ENCODE results near the gene CD96. TPM values are rescaled to one million over a fixed set of nuclear protein-coding genes. Genes with fewer than 3 reads are reported as not detected.

Gene CD96
- total RNA-seq, 2 experiments from 2014 or later = not detected

DNA sequence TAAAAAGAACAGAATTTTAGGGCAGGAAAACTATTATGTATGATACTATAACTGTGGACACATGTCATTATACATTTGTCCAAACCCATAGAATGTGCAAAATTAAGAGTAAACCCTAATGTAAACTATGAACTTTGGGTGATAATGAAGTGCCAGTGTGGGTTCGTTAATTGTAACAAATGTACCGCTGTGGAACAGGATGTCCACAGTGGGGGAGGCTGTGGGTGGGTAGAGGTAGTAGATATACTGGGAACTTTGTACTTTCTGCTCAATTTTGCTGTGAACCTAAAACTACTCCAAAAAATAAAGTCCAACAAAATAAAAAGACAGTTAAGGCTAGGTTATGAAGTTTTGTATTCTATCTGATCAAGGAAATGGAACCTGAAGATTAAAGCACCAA is 24.8 kb downstream of the CD96 start:
- H4K20me1 ChIP-seq (ENCODE audit: insufficient read depth, low read length) = no peaks in the 10 kb centered on the region
- H3K4me2 ChIP-seq (ENCODE audit: low read length) = no peak overlapping the region
- POLR2A ChIA-PET = no interaction called here
- H3K36me3 ChIP-seq (ENCODE audit: insufficient read depth, low read length) = no peaks in the 10 kb centered on the region
- no peaks in the 10 kb centered on the region for H3K4me1 ChIP-seq (ENCODE audit: insufficient read depth, low read length, poor library complexity, severe bottlenecking)
- H3K79me2 ChIP-seq (ENCODE audit: insufficient read depth, low read depth, low read length) = no peaks in the 10 kb centered on the region
- no peak overlapping the region for H3K4me3 ChIP-seq (ENCODE audit: low read depth, low read length, poor library complexity, severe bottlenecking)
- TF ChIP-seq, protein P1, sequence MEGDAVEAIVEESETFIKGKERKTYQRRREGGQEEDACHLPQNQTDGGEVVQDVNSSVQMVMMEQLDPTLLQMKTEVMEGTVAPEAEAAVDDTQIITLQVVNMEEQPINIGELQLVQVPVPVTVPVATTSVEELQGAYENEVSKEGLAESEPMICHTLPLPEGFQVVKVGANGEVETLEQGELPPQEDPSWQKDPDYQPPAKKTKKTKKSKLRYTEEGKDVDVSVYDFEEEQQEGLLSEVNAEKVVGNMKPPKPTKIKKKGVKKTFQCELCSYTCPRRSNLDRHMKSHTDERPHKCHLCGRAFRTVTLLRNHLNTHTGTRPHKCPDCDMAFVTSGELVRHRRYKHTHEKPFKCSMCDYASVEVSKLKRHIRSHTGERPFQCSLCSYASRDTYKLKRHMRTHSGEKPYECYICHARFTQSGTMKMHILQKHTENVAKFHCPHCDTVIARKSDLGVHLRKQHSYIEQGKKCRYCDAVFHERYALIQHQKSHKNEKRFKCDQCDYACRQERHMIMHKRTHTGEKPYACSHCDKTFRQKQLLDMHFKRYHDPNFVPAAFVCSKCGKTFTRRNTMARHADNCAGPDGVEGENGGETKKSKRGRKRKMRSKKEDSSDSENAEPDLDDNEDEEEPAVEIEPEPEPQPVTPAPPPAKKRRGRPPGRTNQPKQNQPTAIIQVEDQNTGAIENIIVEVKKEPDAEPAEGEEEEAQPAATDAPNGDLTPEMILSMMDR (conservative IDR thresholded peaks at IDR 0.05; ENCODE audit: low read length) = no peak
- TF ChIP-seq EZH2phosphoT487 (IDR thresholded peaks at IDR 0.05; ENCODE audit: borderline replicate concordance, low read depth, low read length) = no peak
- intact Hi-C loops (cut with micrococcal nuclease; ENCODE audit: unreplicated experiment) = no loop called here
- no peak overlapping the region for H2AFZ ChIP-seq (ENCODE audit: low read length)
- CTCF ChIA-PET (ENCODE audit: unreplicated experiment) = no interaction called here
- DNase-seq (ENCODE audit: low spot score) = no peak
- H3K9me2 ChIP-seq (ENCODE audit: insufficient read depth, low read length) = no peaks in the 10 kb centered on the region
- no peaks in the 10 kb centered on the region for H3K9me3 ChIP-seq (ENCODE audit: low read length)
- no peak overlapping the region for H3K27ac ChIP-seq (ENCODE audit: low read depth, low read length, poor library complexity, severe bottlenecking)
- BruUV-seq (replicated peaks) = no TSS peak

- no peaks in the 10 kb centered on the region for H3K9me2 ChIP-seq (ENCODE audit: insufficient read depth, low read length)
- H3K79me2 ChIP-seq (ENCODE audit: insufficient read depth, low read depth, low read length) = no peaks in the 10 kb centered on the region
- CTCF ChIA-PET (ENCODE audit: unreplicated experiment) = no interaction called here
- no TSS peak for BruUV-seq (replicated peaks)
- no peaks in the 10 kb centered on the region for H4K20me1 ChIP-seq (ENCODE audit: insufficient read depth, low read length)
- H3K4me1 ChIP-seq (ENCODE audit: insufficient read depth, low read length, poor library complexity, severe bottlenecking) = no peaks in the 10 kb centered on the region
- no peak overlapping the region for H3K4me3 ChIP-seq (ENCODE audit: low read depth, low read length, poor library complexity, severe bottlenecking)
- H3K27ac ChIP-seq (ENCODE audit: low read depth, low read length, poor library complexity, severe bottlenecking) = no peak overlapping the region
- no peak overlapping the region for H2AFZ ChIP-seq (ENCODE audit: low read length)
- DNase-seq (ENCODE audit: low spot score) = no peak
- intact Hi-C loops (cut with micrococcal nuclease; ENCODE audit: unreplicated experiment) = no loop called here
- no peak overlapping the region for H3K4me2 ChIP-seq (ENCODE audit: low read length)
- H3K36me3 ChIP-seq (ENCODE audit: insufficient read depth, low read length) = no peaks in the 10 kb centered on the region
- POLR2A ChIA-PET = interaction anchor here (1.2 kb wide), 1 partner anchor 23 kb away, joined by 3 read pairs; no protein-coding TSS in a partner anchor
- no peaks in the 10 kb centered on the region for H3K9me3 ChIP-seq (ENCODE audit: low read length)
- TF ChIP-seq, protein P1 (conservative IDR thresholded peaks at IDR 0.05; ENCODE audit: low read length) = no peak
- no peak for TF ChIP-seq EZH2phosphoT487 (IDR thresholded peaks at IDR 0.05; ENCODE audit: borderline replicate concordance, low read depth, low read length)
Measured at GRCh38 chr3:111568355-111568754, 26.4 kb downstream of the CD96 start.

DNA sequence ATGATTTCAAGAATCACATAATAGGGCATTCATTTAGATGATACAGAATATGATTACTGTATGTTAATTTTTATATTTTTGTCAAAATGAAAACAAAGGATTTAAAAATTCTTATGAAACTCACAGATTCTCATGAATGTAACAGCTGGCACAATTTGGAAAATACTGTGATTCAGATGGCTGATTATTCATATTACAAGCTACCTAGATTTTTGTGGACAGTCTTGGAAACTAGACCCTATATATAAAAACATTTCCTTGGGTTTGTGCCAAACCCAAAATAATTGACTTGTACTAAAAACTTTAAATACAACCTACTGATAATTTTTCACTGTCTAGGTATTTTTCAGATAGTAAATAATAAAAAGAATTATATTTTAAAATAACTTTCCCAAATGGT is 26.9 kb downstream of the CD96 start:
- BruUV-seq (replicated peaks) = no TSS peak
- H3K79me2 ChIP-seq (ENCODE audit: insufficient read depth, low read depth, low read length) = no peaks in the 10 kb centered on the region
- H3K4me1 ChIP-seq (ENCODE audit: insufficient read depth, low read length, poor library complexity, severe bottlenecking) = no peaks in the 10 kb centered on the region
- ChIA-PET POLR2A (interaction anchor here (1.2 kb wide), 1 partner anchor 23 kb away, joined by 3 read pairs; no protein-coding TSS in a partner anchor), CTCF (ENCODE audit: unreplicated experiment) (no interaction called here)
- H3K4me2 ChIP-seq (ENCODE audit: low read length) = no peak overlapping the region
- no peaks in the 10 kb centered on the region for H3K9me2 ChIP-seq (ENCODE audit: insufficient read depth, low read length)
- no peaks in the 10 kb centered on the region for H3K36me3 ChIP-seq (ENCODE audit: insufficient read depth, low read length)
- intact Hi-C loops (cut with micrococcal nuclease; ENCODE audit: unreplicated experiment) = no loop called here
- TF ChIP-seq EZH2phosphoT487 (IDR thresholded peaks at IDR 0.05; ENCODE audit: borderline replicate concordance, low read depth, low read length) = no peak
- TF ChIP-seq, protein P1 (conservative IDR thresholded peaks at IDR 0.05; ENCODE audit: low read length) = no peak
- no peaks in the 10 kb centered on the region for H4K20me1 ChIP-seq (ENCODE audit: insufficient read depth, low read length)
- no peaks in the 10 kb centered on the region for H3K9me3 ChIP-seq (ENCODE audit: low read length)
- H3K27ac ChIP-seq (ENCODE audit: low read depth, low read length, poor library complexity, severe bottlenecking) = no peak overlapping the region
- DNase-seq (ENCODE audit: low spot score) = no peak
- no peak overlapping the region for H3K4me3 ChIP-seq (ENCODE audit: low read depth, low read length, poor library complexity, severe bottlenecking)
- H2AFZ ChIP-seq (ENCODE audit: low read length) = no peak overlapping the region

Measured in OCI-LY7 (cell line).